22Rv1 (cell line): ENCODE results near the gene SLC10A2.

ENCODE experiments used
- H3K27ac ChIP-seq: fragments of 450-650 bp; 2 replicates; pipeline ENCODE4 v1.5.1; 2017
- ZFX ChIP-seq: fragments of 450-650 bp; IDR thresholded peaks from 2 replicates; pipeline ENCODE4 v1.6.1; 2017; ENCODE audit warnings: antibody characterized with exemption, borderline replicate concordance
- TF ChIP-seq, protein P1 (sequence below): fragments of 450-650 bp; IDR thresholded peaks from 2 replicates; pipeline ENCODE4 v1.5.1; 2017; ENCODE audit warnings: mild to moderate bottlenecking

SLC10A2 gene

DNA sequence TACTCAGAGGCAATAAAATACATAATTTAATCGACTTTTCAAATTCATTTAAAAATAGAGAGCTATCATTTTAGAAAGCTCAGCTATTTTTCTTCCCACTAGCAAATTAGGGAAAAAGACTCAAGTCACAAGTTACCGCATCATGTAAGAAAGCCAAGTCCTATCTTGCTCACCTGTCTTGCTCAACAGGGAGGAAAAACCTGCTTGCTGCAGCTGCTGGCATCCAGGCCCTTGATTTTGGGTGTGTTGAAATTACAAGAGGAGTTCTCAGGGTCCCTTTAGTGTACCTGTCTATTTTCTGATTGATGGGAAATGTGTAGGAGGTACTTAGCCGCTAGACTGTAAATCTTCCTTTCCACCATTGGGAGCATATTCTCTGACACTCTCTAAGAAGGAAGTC is 22.2 kb downstream of the SLC10A2 start:
- TF ChIP-seq ZFX, result no peak
- TF ChIP-seq, protein P1, sequence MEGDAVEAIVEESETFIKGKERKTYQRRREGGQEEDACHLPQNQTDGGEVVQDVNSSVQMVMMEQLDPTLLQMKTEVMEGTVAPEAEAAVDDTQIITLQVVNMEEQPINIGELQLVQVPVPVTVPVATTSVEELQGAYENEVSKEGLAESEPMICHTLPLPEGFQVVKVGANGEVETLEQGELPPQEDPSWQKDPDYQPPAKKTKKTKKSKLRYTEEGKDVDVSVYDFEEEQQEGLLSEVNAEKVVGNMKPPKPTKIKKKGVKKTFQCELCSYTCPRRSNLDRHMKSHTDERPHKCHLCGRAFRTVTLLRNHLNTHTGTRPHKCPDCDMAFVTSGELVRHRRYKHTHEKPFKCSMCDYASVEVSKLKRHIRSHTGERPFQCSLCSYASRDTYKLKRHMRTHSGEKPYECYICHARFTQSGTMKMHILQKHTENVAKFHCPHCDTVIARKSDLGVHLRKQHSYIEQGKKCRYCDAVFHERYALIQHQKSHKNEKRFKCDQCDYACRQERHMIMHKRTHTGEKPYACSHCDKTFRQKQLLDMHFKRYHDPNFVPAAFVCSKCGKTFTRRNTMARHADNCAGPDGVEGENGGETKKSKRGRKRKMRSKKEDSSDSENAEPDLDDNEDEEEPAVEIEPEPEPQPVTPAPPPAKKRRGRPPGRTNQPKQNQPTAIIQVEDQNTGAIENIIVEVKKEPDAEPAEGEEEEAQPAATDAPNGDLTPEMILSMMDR, result no peak

DNA sequence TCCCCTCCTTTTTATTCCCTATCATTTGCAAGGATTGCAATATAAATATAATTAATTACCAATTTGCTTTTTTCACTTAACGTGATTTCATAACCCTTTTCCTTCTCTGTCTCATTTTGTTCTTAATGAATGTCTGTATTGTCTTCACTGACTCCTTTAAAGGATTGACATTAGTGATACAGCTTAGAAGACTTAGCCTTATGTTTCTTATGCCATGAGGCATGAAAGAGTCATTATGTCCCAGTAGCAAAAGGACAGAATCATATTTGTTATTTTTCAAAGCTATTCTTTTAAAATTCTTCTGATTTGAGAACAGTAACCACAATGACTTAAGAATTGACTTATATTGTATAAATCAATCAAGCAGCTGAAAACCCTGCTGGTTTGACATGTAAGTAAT is 26.2 kb downstream of the SLC10A2 start:
- no peak for TF ChIP-seq ZFX
- no peak overlapping the region for H3K27ac ChIP-seq

More for the DNA sequence above, 22.2 kb downstream of the SLC10A2 start:
- H3K27ac ChIP-seq, result no peak overlapping the region

DNA sequence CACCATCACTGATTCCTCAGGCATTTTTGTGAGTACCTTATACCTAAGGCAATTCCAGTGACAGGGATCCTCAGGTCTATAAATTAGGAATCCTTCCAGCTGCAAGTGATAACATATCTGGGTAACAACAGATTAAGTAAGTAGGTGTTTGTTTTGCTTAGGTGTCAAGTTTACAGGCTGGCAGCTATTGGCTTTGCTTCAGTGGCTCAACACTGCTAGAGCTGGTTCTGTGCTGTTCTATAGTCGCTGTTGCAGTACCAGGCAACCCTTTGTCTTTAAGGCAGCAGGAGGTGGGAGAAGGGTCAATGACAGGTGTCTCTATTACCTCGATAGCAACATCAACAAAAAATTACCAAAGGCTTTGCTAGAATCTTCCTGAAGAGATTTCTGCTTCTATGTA is 27.0 kb downstream of the SLC10A2 start:
- H3K27ac ChIP-seq, result no peak overlapping the region
- TF ChIP-seq ZFX, result no peak
- TF ChIP-seq, protein P1, result no peak

DNA sequence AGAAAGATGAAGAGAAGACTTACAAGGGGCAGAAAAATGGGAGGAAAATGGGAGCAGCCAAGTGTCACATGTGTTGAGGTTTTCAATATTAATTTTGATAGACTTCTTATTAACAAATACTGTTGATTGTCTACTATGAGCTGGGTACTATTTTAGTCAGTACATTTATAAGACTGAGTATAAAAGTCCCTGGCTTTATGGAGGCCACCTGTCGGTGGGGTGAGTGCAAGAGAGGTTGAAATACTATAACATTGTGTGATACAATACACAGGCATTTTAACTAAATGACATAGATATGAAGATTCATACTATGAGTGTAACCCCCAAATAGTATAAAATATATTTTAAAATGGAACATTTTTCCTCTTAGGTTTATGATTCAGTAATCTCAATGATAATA is 29.9 kb downstream of the SLC10A2 start:
- no peak overlapping the region for H3K27ac ChIP-seq
- TF ChIP-seq, protein P1, result no peak
- TF ChIP-seq ZFX, result no peak

DNA sequence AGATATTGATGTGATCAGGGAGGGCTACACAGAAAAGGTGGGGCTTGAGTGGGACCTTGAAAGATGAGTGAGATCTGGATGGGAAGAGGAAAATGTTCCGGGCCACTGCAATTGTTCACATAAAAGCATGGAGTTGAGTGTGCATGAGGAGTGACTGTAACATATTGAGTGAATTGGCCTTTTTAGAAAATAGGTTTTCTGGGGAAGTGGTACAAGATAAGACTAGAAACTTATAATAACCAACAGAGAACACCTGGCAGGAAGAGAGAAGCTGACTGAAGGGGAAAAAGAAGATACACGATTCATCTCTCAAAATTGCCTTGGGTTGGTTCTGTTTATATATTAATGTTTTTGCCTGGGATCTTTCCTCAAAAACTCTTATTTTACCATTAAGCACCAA is 32.2 kb downstream of the SLC10A2 start:
- no peak overlapping the region for H3K27ac ChIP-seq

DNA sequence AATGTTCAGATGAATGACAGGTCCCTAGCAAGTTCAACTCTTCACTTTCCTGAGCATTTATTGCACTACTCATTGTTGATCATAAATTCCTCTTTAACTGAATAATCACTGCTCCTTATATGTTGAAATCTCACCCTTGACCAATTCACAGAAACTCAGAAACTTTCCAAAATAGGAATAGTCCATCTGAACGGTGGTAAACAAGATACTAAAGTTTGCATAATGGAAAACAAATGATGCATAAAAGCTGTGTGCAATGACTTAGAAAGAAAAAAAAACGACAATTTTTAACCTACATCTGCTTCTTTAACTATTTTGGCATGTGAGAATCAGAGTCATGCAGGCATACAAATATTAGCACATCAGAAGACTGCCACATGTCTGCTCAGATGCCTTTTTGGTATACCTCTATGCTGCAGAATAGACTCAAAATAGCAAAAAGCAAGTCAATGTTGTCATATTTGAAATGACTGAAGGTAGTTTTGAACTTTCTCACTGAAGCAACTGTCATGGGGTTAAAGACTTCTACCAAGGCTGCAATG is 34.8 kb downstream of the SLC10A2 start:
- TF ChIP-seq, protein P1, result no peak
- TF ChIP-seq ZFX, result no peak
- H3K27ac ChIP-seq, result no peak overlapping the region

More for the DNA sequence above, 32.2 kb downstream of the SLC10A2 start:
- TF ChIP-seq, protein P1, result no peak
- TF ChIP-seq ZFX, result no peak

DNA sequence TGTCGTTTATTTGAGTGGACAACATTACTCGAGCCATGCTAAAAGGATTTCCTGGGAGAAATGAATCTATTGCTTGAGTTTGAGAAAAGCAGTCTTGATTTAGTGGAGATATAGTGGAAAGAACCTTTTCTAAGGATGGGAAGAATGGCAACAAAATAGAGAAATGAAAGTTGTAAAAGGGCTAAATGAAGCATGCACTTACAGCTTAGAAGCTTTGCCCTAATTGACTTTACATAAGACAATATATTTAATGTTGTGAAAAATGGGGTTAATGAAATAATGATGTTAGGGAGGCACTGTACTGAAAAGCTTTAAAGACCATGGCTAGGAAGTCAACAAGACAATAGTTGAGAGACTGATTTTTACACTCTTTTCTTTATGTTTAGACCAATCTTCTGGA is 35.4 kb downstream of the SLC10A2 start:
- no peak for TF ChIP-seq ZFX
- TF ChIP-seq, protein P1, result no peak
- no peak overlapping the region for H3K27ac ChIP-seq

DNA sequence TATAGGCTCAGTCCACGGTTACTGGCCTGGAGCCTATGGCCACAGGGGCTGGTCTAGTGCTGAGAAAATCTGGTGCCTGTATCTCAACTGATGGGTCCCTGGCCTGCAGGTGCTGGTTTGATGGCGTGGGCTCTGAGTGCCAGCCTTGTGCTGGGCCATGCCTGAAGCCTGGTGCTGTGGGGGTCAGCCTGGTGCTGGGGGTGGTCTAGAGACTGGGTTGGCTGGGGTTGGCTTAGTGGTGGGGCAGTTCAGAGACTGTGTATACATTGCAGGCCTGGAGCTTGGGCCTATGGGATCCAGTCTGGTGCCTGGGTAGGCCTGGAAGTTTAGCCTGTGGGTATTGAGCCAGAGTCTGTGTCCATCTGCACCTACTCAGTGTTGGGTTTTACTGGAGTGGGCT is 36.4 kb downstream of the SLC10A2 start:
- no peak overlapping the region for H3K27ac ChIP-seq
- no peak for TF ChIP-seq ZFX
- TF ChIP-seq, protein P1, result no peak
